CD14-positive monocyte (primary cell): ENCODE results near the gene GOLGA7B. TPM values are rescaled to one million over a fixed set of nuclear protein-coding genes. Genes with fewer than 3 reads are reported as not detected.

Experiments used
- DNase-seq, 3 donors: peaks; one replicate each; pipeline ENCODE4 v3.0.0-alpha.2; 2011 to 2022
- H2AFZ ChIP-seq: 2 replicates; pipeline ENCODE4 v1.6.0; 2012; ENCODE audit warnings: mild to moderate bottlenecking, low read depth, low read length, inconsistent platforms; ENCODE audit not compliant: insufficient read depth, poor library complexity, severe bottlenecking
- H3K27ac ChIP-seq, 2 donors: 1 replicate in 1 of 2; 2 replicates in 1 of 2; pipeline ENCODE4 v1.5.1; 2012 to 2013; ENCODE audit warnings: low read length in 2 of 2, control low read depth in 1 of 2, inconsistent platforms in 1 of 2, low read depth in 1 of 2, mild to moderate bottlenecking in 1 of 2
- H3K27me3 ChIP-seq, 2 donors: one replicate each; pipeline versions ENCODE4 v1.6.0 to v1.6.1; 2011 to 2013; ENCODE audit warnings: low read length in 2 of 2; ENCODE audit not compliant: control insufficient read depth in 2 of 2, insufficient read depth in 2 of 2
- H3K36me3 ChIP-seq, 2 donors: replicated peaks in 1 of 2; 1 replicate in 1 of 2; 2 replicates in 1 of 2; pipeline versions ENCODE4 v1.5.1 to v1.6.1; 2012 to 2013; ENCODE audit warnings: low read length in 2 of 2, control low read depth in 1 of 2, inconsistent platforms in 1 of 2, mild to moderate bottlenecking in 1 of 2; ENCODE audit not compliant: insufficient read depth in 2 of 2, control insufficient read depth in 1 of 2
- H3K4me1 ChIP-seq, 2 donors: 1 replicate in 1 of 2; 2 replicates in 1 of 2; pipeline versions ENCODE4 v1.5.1 to v1.6.1; 2012 to 2013; ENCODE audit warnings: low read length in 2 of 2, control low read depth in 1 of 2, inconsistent platforms in 1 of 2, mild to moderate bottlenecking in 1 of 2, moderate library complexity in 1 of 2; ENCODE audit not compliant: insufficient read depth in 2 of 2, control insufficient read depth in 1 of 2
- H3K4me2 ChIP-seq: replicated peaks from 2 replicates; pipeline ENCODE3; 2012; ENCODE audit warnings: low read length, moderate library complexity, mild to moderate bottlenecking; ENCODE audit not compliant: poor library complexity, severe bottlenecking; ENCODE audit errors: extremely low read depth
- H3K4me3 ChIP-seq, 3 experiments: fragments of 200-600 bp in 1 of 3; sonication (generic) in 1 of 3; replicated peaks in 1 of 3; 1 replicate in 2 of 3; 2 replicates in 1 of 3; pipeline ENCODE4 v1.5.1; 2011 to 2013; ENCODE audit warnings: low read length in 3 of 3, mild to moderate bottlenecking in 3 of 3, control low read depth in 2 of 3, low read depth in 2 of 3, inconsistent platforms in 1 of 3, moderate library complexity in 1 of 3
- H3K79me2 ChIP-seq: 2 replicates; pipeline ENCODE4 v1.6.0; 2012; ENCODE audit warnings: mild to moderate bottlenecking, control low read depth, inconsistent platforms, low read length, moderate library complexity; ENCODE audit not compliant: insufficient read depth
- H3K9ac ChIP-seq: 2 replicates; pipeline ENCODE4 v1.6.0; 2017; ENCODE audit warnings: low read length, mild to moderate bottlenecking; ENCODE audit not compliant: insufficient read depth, poor library complexity, severe bottlenecking
- H3K9me3 ChIP-seq, 2 donors: replicated peaks in 1 of 2; 1 replicate in 1 of 2; 2 replicates in 1 of 2; pipeline versions ENCODE4 v1.5.1 to v1.6.1; 2012 to 2013; ENCODE audit warnings: low read length in 2 of 2, control low read depth in 1 of 2; ENCODE audit not compliant: control insufficient read depth in 1 of 2, insufficient read depth in 1 of 2
- H4K20me1 ChIP-seq: 2 replicates; pipeline ENCODE4 v1.6.0; 2012; ENCODE audit warnings: mild to moderate bottlenecking, low read length, control low read depth, moderate library complexity; ENCODE audit not compliant: insufficient read depth
- H3K27ac Mint-ChIP-seq, 7 donors: one replicate each; pipeline ENCODE4 v1.8.0; 2020; ENCODE audit warnings: mild to moderate bottlenecking in 7 of 7, mixed read lengths in 7 of 7, moderate library complexity in 6 of 7, inconsistent platforms in 2 of 7
- H3K27me3 Mint-ChIP-seq, 3 donors: one replicate each; pipeline ENCODE4 v1.8.0; 2021 to 2022; ENCODE audit warnings: low read depth in 3 of 3, mild to moderate bottlenecking in 3 of 3, mixed read lengths in 3 of 3, moderate library complexity in 3 of 3, inconsistent platforms in 1 of 3
- H3K36me3 Mint-ChIP-seq, 2 donors: one replicate each; pipeline ENCODE4 v1.8.0; 2020; ENCODE audit warnings: mixed read lengths in 2 of 2, inconsistent platforms in 1 of 2, mild to moderate bottlenecking in 1 of 2
- H3K4me1 Mint-ChIP-seq: one replicate; pipeline ENCODE4 v1.8.0; 2020; ENCODE audit warnings: mild to moderate bottlenecking, mixed read lengths
- H3K4me3 Mint-ChIP-seq, 2 donors: one replicate each; pipeline ENCODE4 v1.8.0; 2020; ENCODE audit warnings: mild to moderate bottlenecking in 2 of 2, mixed read lengths in 2 of 2, moderate library complexity in 1 of 2
- H3K9me3 Mint-ChIP-seq, 7 donors: one replicate each; pipeline ENCODE4 v1.8.0; 2020 to 2022; ENCODE audit warnings: mixed read lengths in 7 of 7, mild to moderate bottlenecking in 6 of 7, moderate library complexity in 6 of 7, inconsistent platforms in 2 of 7
- WGBS: methylation state at CpG from one replicate; pipeline ENCODE4 v1.1.5; 2013; ENCODE audit warnings: missing lambda C conversion rate; ENCODE audit not compliant: insufficient coverage; 5-methylcytosine and 5-hydroxymethylcytosine counted together
- intact Hi-C, 2 donors: fragments of 100-400 bp; cut with micrococcal nuclease; formaldehyde crosslinking; loops; one replicate each; pipeline versions ENCODE4 v1.15.0 to v1.15.1; 2023
- polyA plus RNA-seq, 3 donors: library from polyadenylated mRNA; depleted of rRNA in 1 of 3; unstranded in 2 of 3; stranded (reverse) in 1 of 3; fragments of 300-500 nt in 2 of 3; fragments of >200 nt in 1 of 3; fragmentation: Illumina TruSeq in 2 of 3; gene quantifications; 1 replicate in 2 of 3; 2 replicates in 1 of 3; pipeline ENCODE4 v1.2.3, GENCODE V29; 2012 to 2021
- TF ChIP-seq, protein P1 (sequence below): fragments of 200-600 bp; IDR thresholded peaks from one replicate; pipeline ENCODE4 v1.8.0; 2022; ENCODE audit warnings: antibody characterized with exemption, mild to moderate bottlenecking

The GOLGA7B gene
- polyA plus RNA-seq, 3 donors, result 0.03 TPM; not detected in 2

DNA sequence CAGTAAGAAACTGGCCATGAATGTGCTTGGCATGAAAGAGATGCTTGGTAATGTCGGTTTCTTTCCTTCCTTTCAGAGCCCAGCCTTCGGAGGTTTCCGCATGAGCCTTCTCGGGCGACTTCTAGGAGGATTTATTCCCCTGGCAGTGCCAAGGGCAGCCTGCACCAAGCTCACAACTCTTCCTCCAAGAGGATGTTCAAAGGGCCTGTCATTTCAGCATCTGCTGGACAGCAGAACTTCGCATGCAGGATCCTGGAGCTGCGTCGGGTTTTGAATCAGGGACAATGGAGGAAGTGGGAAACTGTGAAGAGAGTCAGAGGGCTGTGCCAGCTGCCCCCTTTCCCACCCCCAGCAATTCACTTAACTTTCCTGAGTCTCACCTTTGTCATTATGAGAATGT lies 21.3 kb downstream of the GOLGA7B start:
- TF ChIP-seq, protein P1, sequence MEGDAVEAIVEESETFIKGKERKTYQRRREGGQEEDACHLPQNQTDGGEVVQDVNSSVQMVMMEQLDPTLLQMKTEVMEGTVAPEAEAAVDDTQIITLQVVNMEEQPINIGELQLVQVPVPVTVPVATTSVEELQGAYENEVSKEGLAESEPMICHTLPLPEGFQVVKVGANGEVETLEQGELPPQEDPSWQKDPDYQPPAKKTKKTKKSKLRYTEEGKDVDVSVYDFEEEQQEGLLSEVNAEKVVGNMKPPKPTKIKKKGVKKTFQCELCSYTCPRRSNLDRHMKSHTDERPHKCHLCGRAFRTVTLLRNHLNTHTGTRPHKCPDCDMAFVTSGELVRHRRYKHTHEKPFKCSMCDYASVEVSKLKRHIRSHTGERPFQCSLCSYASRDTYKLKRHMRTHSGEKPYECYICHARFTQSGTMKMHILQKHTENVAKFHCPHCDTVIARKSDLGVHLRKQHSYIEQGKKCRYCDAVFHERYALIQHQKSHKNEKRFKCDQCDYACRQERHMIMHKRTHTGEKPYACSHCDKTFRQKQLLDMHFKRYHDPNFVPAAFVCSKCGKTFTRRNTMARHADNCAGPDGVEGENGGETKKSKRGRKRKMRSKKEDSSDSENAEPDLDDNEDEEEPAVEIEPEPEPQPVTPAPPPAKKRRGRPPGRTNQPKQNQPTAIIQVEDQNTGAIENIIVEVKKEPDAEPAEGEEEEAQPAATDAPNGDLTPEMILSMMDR, result no peak
- DNase-seq, result no peak
- H3K9ac ChIP-seq, result no peak overlapping the region
- H4K20me1 ChIP-seq, result no peaks in the 10 kb centered on the region
- peaks cover 10% of the 10 kb centered on the region for H3K4me1 Mint-ChIP-seq
- H3K9me3 ChIP-seq, result no peaks in the 10 kb centered on the region
- H3K27ac Mint-ChIP-seq, result no peak overlapping the region
- intact Hi-C loops, result no loop called here
- no peaks in the 10 kb centered on the region for H3K9me3 Mint-ChIP-seq
- no peaks in the 10 kb centered on the region for H3K36me3 ChIP-seq
- H3K4me3 ChIP-seq, result no peak overlapping the region
- H3K27me3 ChIP-seq, result peaks cover 2% of the 10 kb centered on the region in 2 donors
- H3K27ac ChIP-seq, result no peak overlapping the region
- H3K36me3 Mint-ChIP-seq, result no peaks in the 10 kb centered on the region
- no peak overlapping the region for H3K4me3 Mint-ChIP-seq
- H3K4me2 ChIP-seq, result no peak overlapping the region
- peaks cover 3 to 6% of the 10 kb centered on the region in 2 donors for H3K4me1 ChIP-seq
- 56% methylated on average over 1 of the region's 8 CpGs for WGBS
- H2AFZ ChIP-seq, result no peak overlapping the region
- H3K27me3 Mint-ChIP-seq, result peaks cover 5 to 21% (median 11%) of the 10 kb centered on the region in 3 donors
- no peaks in the 10 kb centered on the region for H3K79me2 ChIP-seq

DNA sequence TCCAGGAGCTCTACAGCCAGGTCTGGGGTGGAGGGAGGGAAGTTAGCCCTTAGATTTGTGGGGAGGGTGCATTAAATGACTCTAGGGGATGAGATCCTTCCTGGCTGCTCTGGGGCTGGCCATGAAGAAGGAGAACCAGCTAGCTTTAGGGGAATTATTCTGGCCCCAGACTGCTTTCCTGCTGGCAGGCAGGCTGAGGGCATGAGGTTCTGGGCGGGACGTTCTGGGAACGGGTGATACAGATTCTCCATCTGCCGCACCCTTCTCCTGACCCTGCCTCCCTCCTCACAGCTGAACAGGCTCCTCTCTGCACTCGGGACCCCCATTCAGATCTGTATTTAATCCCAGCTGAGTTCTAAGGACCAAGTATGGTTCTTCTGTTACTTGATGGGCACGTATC lies 23.9 kb downstream of the GOLGA7B start:
- Mint-ChIP-seq H3K27me3 (peaks cover 5 to 21% (median 11%) of the 10 kb centered on the region in 3 donors), H3K36me3 (no peaks in the 10 kb centered on the region), H3K4me1 (peaks cover 10% of the 10 kb centered on the region), H3K9me3 (no peaks in the 10 kb centered on the region), H3K27ac (no peak overlapping the region), H3K4me3 (no peak overlapping the region)
- Histone ChIP-seq H3K9ac (no peak overlapping the region), H3K27ac (no peak overlapping the region), H3K36me3 (no peaks in the 10 kb centered on the region), H3K4me2 (no peak overlapping the region), H3K27me3 (peaks cover 2% of the 10 kb centered on the region in 2 donors), H4K20me1 (no peaks in the 10 kb centered on the region), H3K4me1 (peaks cover 3 to 6% of the 10 kb centered on the region in 2 donors), H3K79me2 (no peaks in the 10 kb centered on the region), H2AFZ (no peak overlapping the region), H3K9me3 (no peaks in the 10 kb centered on the region), H3K4me3 (no peak overlapping the region)
- intact Hi-C loops, result no loop called here
- 80% methylated on average over 6 of the region's 6 CpGs for WGBS
- DNase-seq, result no peak
- TF ChIP-seq, protein P1, result no peak
